Epithelial cell of esophagus (primary cell): ENCODE data around the gene GAB1.

Experiments used
- DNase-seq: peaks from one replicate; pipeline ENCODE4 v3.0.0; 2010; ENCODE audit warnings: low read depth
- H3K4me3 ChIP-seq: 2 replicates; pipeline ENCODE4 v1.5.1; 2011; ENCODE audit warnings: mild to moderate bottlenecking, low read length, control low read depth
- CTCF ChIP-seq: IDR thresholded peaks from 2 replicates; pipeline ENCODE4 v1.5.1; 2011; ENCODE audit warnings: low read depth, mild to moderate bottlenecking, low read length, control low read depth, inconsistent platforms; ENCODE audit not compliant: insufficient read depth; ENCODE audit errors: missing control alignments

Gene GAB1

GRCh38 chr4:143337600-143338287 lies 1.1 kb downstream of the GAB1 start:
- peak overlapping the region; percentile 71 for H3K4me3 ChIP-seq

GRCh38 chr4:143338313-143338712 lies 1.6 kb downstream of the GAB1 start:
- no peak for TF ChIP-seq CTCF
- peak overlapping the region; percentile 71 for H3K4me3 ChIP-seq
- DNase-seq: no peak

More at GRCh38 chr4:143337600-143338287, 1.1 kb downstream of the GAB1 start:
- TF ChIP-seq CTCF: no peak
- peak; percentile 29 for DNase-seq

GRCh38 chr4:143339497-143339896 lies 2.8 kb downstream of the GAB1 start:
- no peak overlapping the region for H3K4me3 ChIP-seq
- no peak for TF ChIP-seq CTCF
- DNase-seq: no peak

GRCh38 chr4:143341186-143341755 lies 4.6 kb downstream of the GAB1 start:
- DNase-seq: no peak
- no peak overlapping the region for H3K4me3 ChIP-seq
- TF ChIP-seq CTCF: no peak

- DNase-seq: peak; percentile 43
- no peak overlapping the region for H3K4me3 ChIP-seq
- no peak for TF ChIP-seq CTCF
Observed at GRCh38 chr4:143343276-143343831, 6.7 kb downstream of the GAB1 start.

GRCh38 chr4:143344041-143344440 lies 7.4 kb downstream of the GAB1 start:
- DNase-seq: no peak

More at GRCh38 chr4:143344041-143344440, 7.4 kb downstream of the GAB1 start:
- H3K4me3 ChIP-seq: no peak overlapping the region
- no peak for TF ChIP-seq CTCF
